GM18520 (cell line): ENCODE results near the gene ZYX.

Source experiments
- ATAC-seq: cut with Tn5 transposase; IDR thresholded peaks from one replicate; pipeline ENCODE4 v1.9.1; 2021; ENCODE audit not compliant: unreplicated experiment

The ZYX gene

GRCh38 chr7:143380646-143381426, at the start of gene ZYX:
Gene ZYX (plus strand): TSS chr7:143381345. CDS start chr7:143381572, 227 bp downstream.
- peak; percentile 62 for ATAC-seq

DNA sequence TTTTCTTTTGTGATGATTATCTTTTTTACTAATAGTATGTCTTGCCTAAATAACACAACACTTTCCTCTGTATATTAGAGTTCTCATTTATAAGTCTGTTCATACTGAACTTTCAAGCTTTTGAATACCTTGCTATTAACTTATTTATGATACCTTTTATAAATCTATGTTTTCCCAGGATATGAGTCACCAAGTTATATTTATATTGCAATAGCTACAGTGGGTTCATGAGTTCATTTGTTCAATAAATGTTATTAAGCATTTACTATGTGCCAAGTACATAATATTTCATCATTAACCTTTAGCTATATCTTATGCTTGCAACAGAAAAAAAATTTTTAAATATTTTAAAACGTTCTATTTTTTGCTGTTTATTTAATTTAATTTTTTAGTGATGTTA, 46.9 kb upstream of the ZYX start:
- ATAC-seq: no peak

GRCh38 chr7:143337216-143337615, 43.9 kb upstream of the ZYX start:
- no peak for ATAC-seq

DNA sequence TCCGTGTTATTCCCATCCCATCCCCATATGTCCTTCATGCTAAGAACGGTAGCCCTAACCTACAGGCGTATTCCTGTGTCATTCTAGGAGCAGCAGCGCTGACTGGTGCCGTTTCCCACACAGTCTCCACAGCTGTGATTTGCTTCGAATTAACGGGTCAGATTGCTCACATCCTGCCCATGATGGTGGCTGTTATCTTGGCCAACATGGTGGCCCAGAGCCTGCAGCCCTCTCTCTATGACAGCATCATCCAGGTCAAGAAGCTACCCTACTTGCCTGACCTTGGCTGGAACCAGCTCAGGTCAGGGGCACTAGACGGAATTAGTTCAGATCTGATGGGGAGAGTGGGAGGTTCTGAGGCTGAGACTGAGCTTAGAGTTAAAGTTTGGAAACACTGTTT, 39.3 kb upstream of the ZYX start:
- no peak for ATAC-seq

GRCh38 chr7:143343596-143343995, 37.5 kb upstream of the ZYX start:
- no peak for ATAC-seq

DNA sequence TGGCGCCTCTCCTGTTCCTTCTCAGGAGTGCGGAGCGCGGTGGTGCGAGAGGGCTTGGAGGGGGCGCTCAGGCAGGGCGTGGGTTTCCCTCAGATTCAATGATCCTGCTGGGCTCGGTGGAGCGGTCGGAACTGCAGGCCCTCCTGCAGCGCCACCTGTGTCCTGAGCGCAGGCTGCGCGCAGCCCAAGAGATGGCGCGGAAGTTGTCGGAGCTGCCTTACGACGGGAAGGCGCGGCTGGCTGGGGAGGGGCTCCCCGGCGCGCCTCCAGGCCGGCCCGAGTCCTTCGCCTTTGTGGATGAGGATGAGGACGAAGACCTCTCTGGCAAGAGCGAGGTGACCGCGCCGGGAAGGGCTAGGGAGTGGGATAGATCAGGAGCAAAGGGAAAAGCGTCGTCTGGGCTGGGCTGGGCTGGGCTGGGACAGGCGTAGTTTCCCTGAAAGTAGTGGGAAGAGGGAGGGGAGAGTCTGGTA, 35.7 kb upstream of the ZYX start:
- no peak for ATAC-seq

DNA sequence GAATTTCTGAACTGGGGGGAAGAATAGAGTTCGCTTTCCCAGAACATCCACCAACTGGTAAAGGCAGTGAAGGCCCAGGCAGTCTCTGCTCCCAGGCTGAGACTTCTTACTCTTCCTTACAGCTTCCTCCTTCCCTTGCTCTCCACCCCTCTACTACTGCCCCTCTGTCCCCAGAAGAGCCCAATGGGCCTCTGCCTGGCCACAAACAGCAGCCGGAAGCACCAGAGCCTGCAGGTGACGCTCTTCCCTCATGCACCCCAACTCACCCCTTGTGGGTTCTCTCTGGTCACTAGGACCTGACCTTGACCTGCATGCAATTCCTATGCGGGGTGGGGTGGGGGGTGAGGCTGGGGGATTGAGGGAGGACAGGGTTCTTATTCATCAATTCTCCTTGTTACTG, 35.1 kb upstream of the ZYX start:
- no peak for ATAC-seq

- no peak for ATAC-seq
Measured at GRCh38 chr7:143347950-143348349, 33.2 kb upstream of the ZYX start.

DNA sequence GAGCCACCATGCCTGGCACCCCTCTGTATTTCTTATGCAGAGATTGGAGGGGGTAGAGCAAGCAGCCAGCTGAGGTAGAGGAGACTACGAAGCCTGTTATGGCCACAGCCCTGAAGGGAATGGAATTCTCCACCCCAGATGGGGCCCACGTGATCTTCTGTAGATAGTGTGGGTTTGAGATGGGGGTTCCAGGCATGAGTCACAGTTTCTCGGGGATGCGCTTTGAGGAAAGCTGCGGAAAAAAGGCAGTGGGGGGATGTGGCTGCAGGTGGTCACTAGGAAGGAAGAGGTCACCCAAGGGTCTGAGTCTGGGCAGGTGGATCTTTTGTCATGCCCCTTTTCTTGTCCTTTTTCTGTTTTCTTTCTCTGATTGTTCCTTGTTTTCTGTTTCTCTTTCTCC, 30.1 kb upstream of the ZYX start:
- no peak for ATAC-seq

DNA sequence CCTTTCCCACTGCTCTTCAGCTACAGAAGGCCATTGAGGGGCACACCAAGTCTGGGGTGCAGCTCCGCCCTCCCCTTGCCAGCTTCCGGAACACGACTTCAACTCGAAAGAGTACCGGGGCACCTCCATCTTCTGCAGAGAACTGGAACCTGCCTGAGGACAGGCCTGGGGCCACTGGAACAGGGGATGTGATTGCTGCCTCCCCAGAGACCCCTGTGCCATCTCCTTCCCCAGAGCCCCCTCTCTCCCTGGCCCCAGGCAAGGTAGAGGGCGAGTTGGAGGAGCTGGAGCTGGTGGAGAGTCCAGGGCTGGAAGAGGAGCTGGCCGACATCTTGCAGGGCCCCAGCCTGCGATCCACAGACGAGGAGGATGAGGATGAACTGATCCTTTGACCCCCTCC, 29.6 kb upstream of the ZYX start:
- no peak for ATAC-seq

DNA sequence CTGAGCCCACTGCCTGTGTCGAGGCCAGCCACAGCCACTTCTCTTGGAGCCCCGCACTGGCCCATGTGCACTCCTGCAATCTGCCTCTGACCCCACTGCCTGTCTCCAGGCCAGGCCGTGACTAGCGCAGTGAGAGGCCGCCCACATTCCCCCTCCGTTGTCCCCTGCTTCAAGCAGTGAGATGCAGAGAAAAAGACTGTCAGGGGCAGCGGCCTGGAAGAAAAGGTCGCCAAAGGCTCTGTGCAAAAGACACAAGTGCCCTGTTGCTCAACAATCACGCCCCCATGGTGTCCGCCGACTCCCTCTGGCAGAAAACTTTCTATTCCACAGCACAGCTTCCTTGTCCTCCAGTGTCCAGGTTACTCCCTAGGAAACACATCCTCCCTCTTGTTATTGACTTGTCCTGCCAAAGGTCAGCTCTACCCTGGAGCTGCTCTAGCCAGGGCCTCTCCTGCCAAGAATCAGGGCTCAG, 28.6 kb upstream of the ZYX start:
- no peak for ATAC-seq

DNA sequence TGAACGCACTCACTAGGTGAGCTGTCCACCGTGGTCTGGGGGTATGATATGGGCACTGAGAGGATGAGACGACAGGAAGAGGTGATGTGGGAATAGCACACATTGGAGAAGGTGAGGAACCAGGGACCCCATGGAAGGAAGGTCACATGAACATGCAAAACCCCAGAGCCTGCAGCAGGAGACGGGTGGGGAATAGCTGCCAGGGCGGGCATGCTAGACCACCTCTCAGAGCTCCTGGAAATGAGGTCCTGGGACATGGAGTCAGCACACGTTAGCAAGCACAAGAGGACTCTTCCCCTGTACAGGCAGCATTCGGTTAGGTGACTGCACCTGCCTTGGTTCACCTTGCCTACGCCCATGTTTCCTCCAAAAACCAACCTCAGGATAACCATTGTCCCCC, 26.8 kb upstream of the ZYX start:
- ATAC-seq: no peak

GRCh38 chr7:143354965-143355364, 26.2 kb upstream of the ZYX start:
- ATAC-seq: no peak

DNA sequence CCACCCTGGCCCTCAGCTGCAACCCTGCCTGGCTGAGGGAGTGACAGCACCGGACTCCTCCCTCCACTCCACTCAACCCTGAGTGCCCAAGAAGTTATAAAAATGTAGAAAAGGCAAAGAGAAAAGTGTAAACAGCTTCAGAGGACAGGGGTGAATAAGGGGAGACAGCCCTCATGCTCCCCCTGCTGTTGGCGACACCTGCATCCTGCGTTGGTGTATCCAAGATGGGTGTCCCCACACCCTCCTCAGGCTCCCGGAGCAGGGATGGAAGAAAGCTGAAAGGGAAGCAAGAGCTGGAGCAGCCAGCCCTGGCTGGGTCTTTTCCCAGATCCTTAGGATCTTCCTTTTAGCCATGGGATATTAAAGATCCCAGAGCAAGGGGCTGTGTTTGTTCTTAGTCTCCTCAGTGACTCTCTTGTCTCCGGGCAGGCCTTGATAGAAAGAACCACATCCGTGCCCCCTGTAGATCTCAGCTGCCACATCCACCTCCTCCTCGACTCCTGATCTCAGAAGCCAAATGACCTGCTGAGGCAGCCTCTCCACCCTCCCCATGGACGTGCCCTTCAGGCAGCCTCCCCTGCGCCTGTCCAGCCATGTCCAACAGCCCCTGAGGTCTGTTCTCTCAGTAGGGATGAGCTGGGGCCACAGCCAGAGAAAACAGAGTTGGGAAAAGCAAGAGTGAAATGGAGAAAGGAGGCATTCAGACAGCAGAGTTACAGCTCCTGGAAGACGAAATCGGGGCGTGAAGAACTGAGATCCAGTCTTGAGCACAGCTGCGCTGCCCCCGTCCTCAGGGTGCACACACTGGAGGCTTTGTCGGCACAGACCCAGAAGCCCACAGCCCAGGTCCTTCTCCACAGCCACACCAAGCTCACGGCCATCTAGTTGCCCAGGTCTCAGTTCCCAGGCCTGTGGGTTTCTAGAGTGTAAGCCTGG, 25.4 kb upstream of the ZYX start:
- ATAC-seq: no peak

- no peak for ATAC-seq
Measured at GRCh38 chr7:143356414-143357050, 24.6 kb upstream of the ZYX start.

DNA sequence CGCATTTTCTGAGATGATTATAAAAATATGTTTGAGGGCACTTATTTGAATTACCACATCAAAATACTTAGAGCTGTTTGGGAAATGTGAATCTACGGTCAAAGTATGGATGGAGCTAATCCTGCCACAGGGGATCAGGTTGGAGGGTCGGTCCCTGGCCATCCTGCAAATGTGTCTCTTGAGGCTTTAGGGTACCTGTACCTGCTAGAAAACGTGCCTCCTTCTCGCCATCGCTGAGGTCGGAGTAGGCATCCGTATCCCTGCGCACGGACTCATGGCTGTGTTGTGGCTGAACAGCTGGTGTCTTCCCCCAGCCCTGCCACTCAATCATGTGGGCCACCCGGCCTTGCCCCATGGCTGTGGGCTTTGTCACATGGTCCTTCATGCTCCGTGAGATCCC, 22.5 kb upstream of the ZYX start:
- no peak for ATAC-seq

GRCh38 chr7:143359771-143360353, 21.3 kb upstream of the ZYX start:
- ATAC-seq: no peak

DNA sequence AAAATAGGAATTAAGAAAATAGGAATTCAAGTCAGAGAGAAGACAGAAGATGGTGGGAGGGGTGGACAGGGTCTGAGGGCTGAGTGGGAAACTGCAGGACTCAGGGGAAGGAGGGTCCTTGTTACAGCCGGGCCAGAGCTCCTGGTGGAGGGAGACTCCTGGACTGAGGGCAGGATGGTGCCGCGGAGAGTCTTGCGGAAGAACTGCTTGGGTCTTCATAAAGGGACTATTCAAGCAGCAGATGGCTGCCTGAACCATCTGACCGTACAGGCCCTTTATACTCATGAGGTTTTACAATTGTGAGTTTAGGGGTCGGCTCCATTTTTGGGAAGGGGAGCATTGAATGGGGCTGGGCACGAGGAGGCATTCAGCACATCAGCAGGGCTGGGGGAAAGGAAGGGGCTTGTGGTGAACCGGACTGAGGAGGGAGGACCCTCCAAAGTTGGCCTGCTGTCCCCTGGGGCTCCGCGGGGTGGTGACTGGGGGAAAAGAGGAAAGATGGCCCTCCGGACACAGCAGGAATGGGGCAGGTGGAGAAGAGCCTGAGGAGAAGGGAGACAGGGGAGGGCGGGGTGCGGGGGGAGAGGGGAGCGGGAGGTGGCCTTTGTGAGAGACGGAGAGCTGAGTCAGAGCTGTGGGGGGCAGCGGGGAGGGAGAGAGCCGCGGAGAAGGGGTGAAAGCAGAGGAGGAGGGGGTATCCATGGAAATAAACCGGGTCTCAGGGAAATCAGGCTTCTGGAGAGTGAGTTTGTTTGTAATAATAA, 20.2 kb upstream of the ZYX start:
- ATAC-seq: no peak

GRCh38 chr7:143361552-143362130, 19.5 kb upstream of the ZYX start:
- ATAC-seq: no peak
